GM12872 (cell line): ENCODE results near the gene HSBP1.

Source experiments
- TF ChIP-seq, protein P1 (sequence below): IDR thresholded peaks from 3 replicates; pipeline ENCODE4 v1.5.1; 2011; ENCODE audit warnings: low read depth, mild to moderate bottlenecking, low read length, moderate library complexity; ENCODE audit not compliant: insufficient read depth

HSBP1 gene

DNA sequence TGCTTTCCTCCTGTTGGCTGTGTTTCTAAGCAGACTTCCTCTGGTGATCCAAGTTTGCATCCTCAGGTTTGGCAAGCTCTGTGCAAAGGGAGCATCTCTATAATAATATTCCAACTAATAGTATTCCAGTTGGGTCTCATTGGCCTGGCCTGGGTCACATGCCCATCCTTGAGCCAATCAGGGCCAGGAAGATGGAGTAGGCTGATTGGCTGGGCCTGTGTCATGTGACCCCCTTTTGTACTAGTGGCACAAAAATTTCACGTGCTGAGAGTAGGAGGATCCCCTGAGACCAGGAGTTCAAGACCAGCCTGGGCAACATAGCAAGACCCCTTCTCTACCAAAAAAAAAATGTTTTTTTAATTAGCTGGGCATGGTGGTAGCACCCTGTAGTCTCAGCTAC, 55.9 kb downstream of the HSBP1 start:
- TF ChIP-seq, protein P1, sequence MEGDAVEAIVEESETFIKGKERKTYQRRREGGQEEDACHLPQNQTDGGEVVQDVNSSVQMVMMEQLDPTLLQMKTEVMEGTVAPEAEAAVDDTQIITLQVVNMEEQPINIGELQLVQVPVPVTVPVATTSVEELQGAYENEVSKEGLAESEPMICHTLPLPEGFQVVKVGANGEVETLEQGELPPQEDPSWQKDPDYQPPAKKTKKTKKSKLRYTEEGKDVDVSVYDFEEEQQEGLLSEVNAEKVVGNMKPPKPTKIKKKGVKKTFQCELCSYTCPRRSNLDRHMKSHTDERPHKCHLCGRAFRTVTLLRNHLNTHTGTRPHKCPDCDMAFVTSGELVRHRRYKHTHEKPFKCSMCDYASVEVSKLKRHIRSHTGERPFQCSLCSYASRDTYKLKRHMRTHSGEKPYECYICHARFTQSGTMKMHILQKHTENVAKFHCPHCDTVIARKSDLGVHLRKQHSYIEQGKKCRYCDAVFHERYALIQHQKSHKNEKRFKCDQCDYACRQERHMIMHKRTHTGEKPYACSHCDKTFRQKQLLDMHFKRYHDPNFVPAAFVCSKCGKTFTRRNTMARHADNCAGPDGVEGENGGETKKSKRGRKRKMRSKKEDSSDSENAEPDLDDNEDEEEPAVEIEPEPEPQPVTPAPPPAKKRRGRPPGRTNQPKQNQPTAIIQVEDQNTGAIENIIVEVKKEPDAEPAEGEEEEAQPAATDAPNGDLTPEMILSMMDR = no peak
